ENCODE measurements around the gene PLAU.
"Not testable (repeated sequence)": the region's sequence is repeated elsewhere in the genome, so short reads cannot be mapped to it uniquely, and the experiment has no call there.

PLAU gene

GRCh38 chr10:73950155-73950948, 39.4 kb downstream of the PLAU start:
- DNase-seq (ENCODE audit: low spot score) = no peak

GRCh38 chr10:73953665-73954064, 42.7 kb downstream of the PLAU start:
- DNase-seq (ENCODE audit: low spot score) = no peak

GRCh38 chr10:73954737-73955136, 43.8 kb downstream of the PLAU start:
- DNase-seq (ENCODE audit: low spot score) = no peak

GRCh38 chr10:73955719-73956118, 44.8 kb downstream of the PLAU start:
- DNase-seq (ENCODE audit: low spot score) = no peak

- DNase-seq (ENCODE audit: low spot score) = no peak
Observed at GRCh38 chr10:73956476-73957359, 45.8 kb downstream of the PLAU start.

GRCh38 chr10:73959484-73960243, 48.7 kb downstream of the PLAU start:
- DNase-seq (ENCODE audit: low spot score) = no peak

- DNase-seq (ENCODE audit: low spot score) = no peak
Observed at GRCh38 chr10:73962386-73962785, 51.5 kb downstream of the PLAU start.

GRCh38 chr10:73963533-73963932, 52.6 kb downstream of the PLAU start:
- not testable (repeated sequence) for DNase-seq (ENCODE audit: low spot score)

- no peak for DNase-seq (ENCODE audit: low spot score)
Observed at GRCh38 chr10:73964743-73965142, 53.8 kb downstream of the PLAU start.

- not testable (repeated sequence) for DNase-seq (ENCODE audit: low spot score)
Observed at GRCh38 chr10:73965267-73965889, 54.4 kb downstream of the PLAU start.

GRCh38 chr10:73965890-73966768, 55.2 kb downstream of the PLAU start:
- DNase-seq (ENCODE audit: low spot score) = peak; percentile 84

- DNase-seq (ENCODE audit: low spot score) = no peak
Observed at GRCh38 chr10:73967022-73967429, 56.1 kb downstream of the PLAU start.
